NCI-H187 (cell line): ENCODE results near the gene MAG.

ENCODE experiments used
- DNase-seq, 2 experiments: peaks; one replicate each; lab custom pipeline; 2025; lab: John Stamatoyannopoulos, UW

Gene MAG

GRCh38 chr19:35318679-35319448, 26.9 kb downstream of the MAG start:
- DNase-seq, result no peak

GRCh38 chr19:35320065-35320713, 28.2 kb downstream of the MAG start:
- DNase-seq, result no peak

GRCh38 chr19:35321291-35321690, 29.3 kb downstream of the MAG start:
- DNase-seq, result no peak

GRCh38 chr19:35322014-35322413, 30.1 kb downstream of the MAG start:
- DNase-seq, result no peak

- DNase-seq, result no peak
Observed at GRCh38 chr19:35327642-35328041, 35.7 kb downstream of the MAG start.

- no peak for DNase-seq
Observed at GRCh38 chr19:35328851-35329285, 36.9 kb downstream of the MAG start, which contains the start of gene CD22. Gene CD22 (plus strand): TSS chr19:35329187. CDS start chr19:35332041, 2,854 bp downstream.

GRCh38 chr19:35329323-35329722, 37.4 kb downstream of the MAG start:
- no peak for DNase-seq

GRCh38 chr19:35330475-35330874, 38.5 kb downstream of the MAG start:
- peak in 1 of 2 experiments; percentile 21 for DNase-seq

GRCh38 chr19:35331551-35332214, 39.7 kb downstream of the MAG start:
- no peak for DNase-seq

GRCh38 chr19:35332817-35333216, 40.9 kb downstream of the MAG start:
- no peak for DNase-seq

- DNase-seq, result no peak
Observed at GRCh38 chr19:35334144-35334753, 42.3 kb downstream of the MAG start.

GRCh38 chr19:35336166-35336955, 44.4 kb downstream of the MAG start:
- DNase-seq, result no peak

GRCh38 chr19:35337097-35337983, 45.4 kb downstream of the MAG start:
- DNase-seq, result no peak

- no peak for DNase-seq
Observed at GRCh38 chr19:35337984-35338296, 46.0 kb downstream of the MAG start.

GRCh38 chr19:35340431-35340830, 48.5 kb downstream of the MAG start:
- no peak for DNase-seq

GRCh38 chr19:35341006-35341405, 49.0 kb downstream of the MAG start:
- no peak for DNase-seq

- DNase-seq, result no peak
Observed at GRCh38 chr19:35341565-35342225, 49.7 kb downstream of the MAG start.

GRCh38 chr19:35342430-35342829, 50.5 kb downstream of the MAG start:
- no peak for DNase-seq

GRCh38 chr19:35344511-35345031, 52.6 kb downstream of the MAG start:
- DNase-seq, result no peak

- no peak for DNase-seq
Observed at GRCh38 chr19:35345671-35346111, 53.7 kb downstream of the MAG start.
